ENCODE results near the gene TMEM87A.
"Not testable (repeated sequence)": the region's sequence is repeated elsewhere in the genome, so short reads cannot be mapped to it uniquely, and the experiment has no call there.

The TMEM87A gene

DNA sequence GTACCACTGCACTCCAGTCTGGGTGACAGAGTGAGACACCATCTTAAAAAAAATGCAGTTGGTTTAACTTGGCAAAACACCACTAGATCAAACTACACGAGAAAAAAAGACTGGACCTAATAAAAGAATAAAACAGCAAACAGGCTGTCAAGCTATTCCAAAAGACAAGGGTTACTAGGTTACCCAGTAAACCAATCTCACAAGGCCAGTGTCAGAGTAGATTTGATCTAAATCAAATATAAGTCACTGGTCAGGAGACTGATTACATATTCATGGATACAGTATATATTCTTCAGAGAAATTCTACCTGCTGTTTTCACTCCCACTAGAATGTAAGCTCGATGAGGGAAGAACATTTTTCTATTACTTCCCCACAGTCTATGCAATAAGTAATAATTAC is 2.7 kb downstream of the TMEM87A start:
- no peak for DNase-seq

GRCh38 chr15:42267286-42267685 is 5.9 kb downstream of the TMEM87A start:
- no peak for DNase-seq

DNA sequence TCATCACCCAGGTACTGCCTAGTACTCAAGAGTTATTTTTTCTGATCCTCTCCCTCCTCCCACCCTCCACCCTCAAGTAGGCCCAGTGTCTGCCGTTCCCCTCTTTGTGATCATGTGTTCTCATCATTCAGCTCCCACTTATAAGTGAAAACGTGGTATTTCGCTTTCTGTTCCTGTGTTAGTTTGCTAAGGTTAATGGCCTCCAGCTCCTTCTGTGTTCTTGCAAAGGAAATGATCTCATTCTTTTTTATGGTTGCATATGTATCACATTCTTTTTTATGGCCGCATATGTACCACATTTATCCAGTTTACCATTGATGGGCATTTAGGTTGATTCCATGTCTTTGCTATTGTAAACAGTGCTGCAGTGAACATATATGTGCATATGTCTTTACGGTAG is 8.4 kb downstream of the TMEM87A start:
- DNase-seq, result no peak

- DNase-seq, result no peak
Measured at GRCh38 chr15:42253300-42253699, 19.9 kb downstream of the TMEM87A start.

GRCh38 chr15:42240823-42241222 is 32.4 kb downstream of the TMEM87A start:
- no peak for DNase-seq

- DNase-seq, result no peak
Measured at GRCh38 chr15:42239528-42240182, 33.6 kb downstream of the TMEM87A start.

- no peak for DNase-seq
Measured at GRCh38 chr15:42233107-42233506, 40.1 kb downstream of the TMEM87A start.

GRCh38 chr15:42232606-42233005 is 40.6 kb downstream of the TMEM87A start:
- no peak for DNase-seq

GRCh38 chr15:42231088-42231487 is 42.1 kb downstream of the TMEM87A start:
- DNase-seq, result no peak

- not testable (repeated sequence) for DNase-seq
Measured at GRCh38 chr15:42228981-42229380, 44.3 kb downstream of the TMEM87A start.

DNA sequence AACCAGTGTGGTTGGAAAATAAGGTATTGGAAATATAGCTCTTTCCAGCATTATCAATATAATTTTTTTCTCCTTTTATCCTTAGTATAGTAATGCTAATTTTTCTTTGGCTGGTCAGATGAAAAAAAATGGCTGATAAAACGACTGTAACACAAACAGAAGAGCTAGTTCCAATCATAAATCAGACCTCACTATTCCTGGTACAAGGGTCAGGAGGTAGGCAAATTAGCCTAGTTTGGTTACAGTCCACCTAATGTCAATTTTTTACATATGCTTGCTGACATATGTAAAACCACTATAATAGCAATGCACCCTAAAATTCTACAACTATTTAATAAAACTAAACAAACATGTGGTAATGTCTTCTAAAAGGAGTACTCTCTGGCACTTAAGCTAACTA is 45.2 kb downstream of the TMEM87A start:
- DNase-seq, result no peak

- no peak for DNase-seq
Measured at GRCh38 chr15:42226648-42227047, 46.6 kb downstream of the TMEM87A start.

DNA sequence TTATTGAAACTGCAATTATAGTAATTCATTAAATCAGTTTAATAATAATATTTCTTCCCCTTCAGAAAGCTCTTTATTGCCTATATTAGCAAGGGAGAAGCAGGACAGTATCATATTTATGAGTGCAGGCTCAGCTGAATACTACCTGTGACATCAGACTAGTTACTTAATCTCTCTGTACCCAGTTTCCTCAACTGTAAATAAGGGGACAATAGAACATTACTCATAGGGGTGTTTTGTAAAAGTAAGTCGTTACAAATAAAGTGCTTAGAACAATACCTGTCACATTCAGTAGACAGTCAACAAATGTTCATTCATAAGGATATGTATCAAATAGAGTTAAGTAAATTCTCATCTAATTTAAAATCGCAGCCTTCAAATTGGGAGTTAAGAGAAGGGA is 53.0 kb downstream of the TMEM87A start:
- DNase-seq, result no peak

DNA sequence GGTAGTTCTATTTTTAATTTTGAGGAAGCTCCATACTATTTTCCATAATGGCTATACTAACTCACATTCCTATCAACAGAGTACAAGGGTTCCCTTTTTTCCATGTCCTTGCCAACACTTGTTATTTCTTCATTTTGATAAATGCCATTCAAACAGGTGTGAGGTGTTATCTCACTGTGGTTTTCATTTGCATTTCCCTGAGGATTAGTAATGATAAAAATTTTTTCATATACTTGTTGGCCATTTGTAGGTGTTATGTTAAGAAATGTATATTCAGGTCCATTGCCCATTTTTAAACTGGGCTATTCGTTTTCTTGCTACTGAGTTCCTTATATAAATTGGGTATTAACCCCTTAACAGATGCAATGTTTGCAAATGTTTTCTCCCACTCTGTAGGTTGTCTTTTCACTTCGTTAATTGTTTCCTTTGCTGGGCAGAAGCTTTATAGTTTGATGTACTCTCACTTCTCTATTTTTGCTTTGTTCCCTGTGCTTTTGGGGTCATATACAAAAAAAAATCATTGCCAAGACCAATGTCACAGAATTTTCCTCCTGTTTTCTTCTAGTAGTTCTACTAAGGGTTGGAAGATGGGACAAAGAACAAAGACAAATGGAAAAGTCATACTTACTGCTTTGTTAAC is 54.2 kb downstream of the TMEM87A start:
- DNase-seq, result no peak

- no peak for DNase-seq
Measured at GRCh38 chr15:42217568-42217967, 55.7 kb downstream of the TMEM87A start.

DNA sequence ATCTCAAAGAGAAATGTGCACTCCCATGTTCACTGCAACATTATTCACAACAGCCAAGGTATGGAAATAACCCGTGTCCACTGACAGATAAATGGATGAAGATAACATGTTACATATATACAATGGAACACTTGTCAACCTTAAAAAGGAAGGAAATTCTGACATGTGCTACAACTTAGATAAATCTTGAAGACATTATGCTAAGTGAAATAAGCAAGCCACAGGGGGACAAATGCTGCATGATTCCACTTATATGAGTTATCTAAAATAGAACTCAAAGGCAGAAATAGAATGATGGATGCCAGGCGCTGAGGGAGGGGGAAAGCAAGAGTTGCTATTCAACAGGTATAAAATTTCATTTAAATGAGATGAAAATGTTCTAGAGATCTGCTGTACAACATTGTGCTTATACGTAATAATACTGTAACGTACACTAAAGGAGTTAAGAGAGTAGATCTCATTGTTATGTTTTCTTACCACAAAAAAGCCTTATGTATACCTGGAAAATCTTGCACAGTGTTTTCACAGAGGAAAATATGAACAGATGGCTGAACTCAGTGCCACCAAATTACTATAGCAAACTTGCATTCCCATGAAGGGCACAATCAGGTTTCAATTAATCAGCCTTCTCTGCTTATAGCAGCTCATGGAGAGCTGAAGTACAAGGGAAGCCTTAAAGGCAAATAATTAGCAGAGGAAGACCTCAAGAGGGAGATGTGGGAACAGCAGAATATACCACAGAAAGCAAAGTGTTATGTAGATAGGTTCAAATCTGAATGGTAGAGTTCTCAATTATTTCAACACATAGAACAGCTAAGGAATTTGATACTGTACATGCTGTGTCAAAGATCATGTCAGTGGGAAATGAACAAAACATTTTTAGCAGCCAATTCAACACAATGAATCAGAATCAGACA is 57.1 kb downstream of the TMEM87A start:
- no peak for DNase-seq

DNA sequence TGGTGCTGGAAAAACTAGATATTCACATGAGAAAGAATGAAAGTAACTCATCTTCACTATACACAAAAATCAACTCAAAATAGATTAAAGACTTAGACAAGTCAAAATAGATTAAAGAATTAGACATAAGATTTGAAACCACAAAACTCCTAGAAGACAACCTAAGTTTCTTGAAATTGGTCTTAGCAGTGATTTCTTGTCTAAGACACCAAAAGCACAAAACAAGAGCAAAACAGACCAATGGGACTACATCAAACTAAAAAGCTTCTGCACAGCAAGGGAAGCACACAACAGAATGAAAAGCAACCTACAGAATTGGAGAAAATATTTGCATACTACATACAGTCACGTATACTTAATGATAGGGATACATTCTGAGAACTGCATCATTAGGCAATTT is 58.6 kb downstream of the TMEM87A start:
- DNase-seq, result no peak

- no peak for DNase-seq
Measured at GRCh38 chr15:42213511-42213910, 59.7 kb downstream of the TMEM87A start.

- no peak for DNase-seq
Measured at GRCh38 chr15:42210696-42211095, 62.5 kb downstream of the TMEM87A start.

DNA sequence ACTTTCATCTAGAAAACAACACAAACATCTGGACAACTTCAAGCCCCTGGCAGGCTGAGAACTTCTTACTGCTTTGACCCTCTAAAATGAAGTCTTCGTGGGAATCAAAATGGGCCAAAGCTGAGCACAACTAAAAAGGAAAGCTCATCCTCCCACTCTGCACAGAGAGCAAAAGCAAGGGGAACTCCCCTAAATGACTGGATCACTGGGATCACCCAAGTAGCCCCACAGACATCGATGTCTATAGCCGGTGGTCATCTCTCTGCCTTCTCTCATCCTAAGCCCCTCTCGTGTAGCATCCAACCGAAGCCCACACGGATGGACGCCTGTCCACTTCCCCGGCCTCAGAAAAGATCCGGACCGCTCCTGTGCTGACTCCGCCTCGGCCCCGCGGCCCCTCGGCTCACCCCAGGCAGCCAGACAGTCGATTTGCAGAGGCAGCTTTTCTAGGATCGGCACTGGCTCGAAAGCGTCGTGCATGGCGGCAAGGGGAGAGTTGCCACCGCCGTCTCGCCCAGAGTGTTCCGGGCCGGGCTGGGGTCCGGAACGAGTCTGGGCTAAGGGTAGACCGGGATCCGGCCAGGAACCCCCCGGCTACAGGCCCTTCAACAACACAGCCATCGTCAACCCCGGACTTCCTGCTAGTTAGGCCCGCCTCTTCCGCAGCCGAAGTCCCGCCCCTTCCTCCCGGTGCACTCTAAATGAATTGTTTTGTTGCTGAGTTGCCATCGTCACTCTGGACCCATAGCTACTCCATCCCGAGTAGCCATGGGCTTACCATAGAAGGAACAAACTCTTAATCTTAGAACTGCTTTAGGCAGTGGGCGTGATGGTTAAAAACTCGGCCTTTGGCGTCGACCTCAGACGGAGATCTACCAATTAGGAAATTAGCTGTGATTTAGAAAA is 65.3 kb downstream of the TMEM87A start, which contains the start of gene VPS39:
Gene VPS39 (minus strand): TSS at position 631 of the 906 bp plus-strand sequence. CDS start 151 bp downstream, at position 480.
- peak; percentile 89 for DNase-seq

GRCh38 chr15:42206406-42206805 is 66.8 kb downstream of the TMEM87A start:
- no peak for DNase-seq

GRCh38 chr15:42203891-42204290 is 69.3 kb downstream of the TMEM87A start:
- DNase-seq, result no peak

GRCh38 chr15:42202653-42203052 is 70.6 kb downstream of the TMEM87A start:
- no peak for DNase-seq

Measured in activated CD4-positive, alpha-beta T cell treated with anti-CD3 and anti-CD28 coated beads, Interleukin-10, Interleukin-2, amounts not matched to agents 100 ng/mL and 50 ng/mL, durations not matched to agents 16 hours and 8 hours (primary cell).